H1 (cell line): Measurements from ENCODE around the gene LCE1B. TPM values are rescaled to one million over a fixed set of nuclear protein-coding genes. Genes with fewer than 3 reads are reported as not detected.

ENCODE experiments used
- CTCF ChIA-PET: fragments of 300-600 bp; sonication (Branson Sonifier 250); formaldehyde crosslinking; loops from one replicate; lab custom pipeline; 2021; ENCODE audit not compliant: partially characterized antibody; lab: Charles Lee
- POLR2A ChIA-PET: fragments of 300-600 bp; sonication (Branson Sonifier 250); formaldehyde crosslinking; loops from one replicate; lab custom pipeline; 2021; ENCODE audit warnings: inconsistent platforms; ENCODE audit not compliant: partially characterized antibody; lab: Charles Lee
- DNase-seq, 2 experiments: peaks; one replicate each; pipeline versions ENCODE4 v3.0.0 to v3.0.0-alpha.2; 2010 to 2022; ENCODE audit warnings: low spot score in 2 of 2, low read depth in 1 of 2, mixed read lengths in 1 of 2
- FAIRE-seq: peaks from 2 replicates; lab custom pipeline; 2011; peaks lifted over from hg19 to GRCh38; lab: Jason Lieb, UNC
- H2AFZ ChIP-seq: 2 replicates; pipeline ENCODE4 v1.8.1; 2012; ENCODE audit warnings: low read length, inconsistent platforms
- H2AK5ac ChIP-seq: 2 replicates; pipeline ENCODE4 v1.6.1; 2013; ENCODE audit warnings: low read depth, low read length
- H2BK120ac ChIP-seq: replicated peaks from 2 replicates; pipeline ENCODE3; 2013; ENCODE audit warnings: low read depth, low read length, inconsistent platforms
- H2BK12ac ChIP-seq: 2 replicates; pipeline ENCODE4 v1.6.1; 2013; ENCODE audit warnings: low read depth, low read length
- H2BK15ac ChIP-seq: 2 replicates; pipeline ENCODE4 v1.6.1; 2013; ENCODE audit warnings: low read length
- H2BK20ac ChIP-seq: 2 replicates; pipeline ENCODE4 v1.6.1; 2013; ENCODE audit warnings: low read length
- H2BK5ac ChIP-seq: 2 replicates; pipeline ENCODE4 v1.6.1; 2013; ENCODE audit warnings: low read depth, low read length
- H3K14ac ChIP-seq: 2 replicates; pipeline ENCODE4 v1.6.1; 2013; ENCODE audit warnings: inconsistent platforms; ENCODE audit not compliant: insufficient read length
- H3K18ac ChIP-seq: 2 replicates; pipeline ENCODE4 v1.6.1; 2013; ENCODE audit warnings: low read length; ENCODE audit errors: extremely low read depth
- H3K23ac ChIP-seq: 2 replicates; pipeline ENCODE4 v1.6.1; 2013; ENCODE audit warnings: inconsistent platforms; ENCODE audit not compliant: insufficient read length
- H3K23me2 ChIP-seq: 2 replicates; pipeline ENCODE4 v1.6.1; 2013; ENCODE audit warnings: low read depth, low read length
- H3K27ac ChIP-seq: 2 replicates; pipeline ENCODE4 v1.6.1; 2011; ENCODE audit warnings: low read depth, low read length, inconsistent platforms
- H3K27me3 ChIP-seq, 4 experiments: replicated peaks in 1 of 4; 1 replicate in 1 of 4; 2 replicates in 3 of 4; pipeline versions ENCODE4 v1.6.1 to v1.8.1; 2011 to 2013; ENCODE audit warnings: low read length in 3 of 4, mild to moderate bottlenecking in 3 of 4, inconsistent platforms in 2 of 4, mixed read lengths in 2 of 4, moderate library complexity in 1 of 4; ENCODE audit not compliant: control insufficient read depth in 3 of 4, insufficient read depth in 3 of 4; ENCODE audit errors: extremely low read depth in 1 of 4
- H3K36me3 ChIP-seq, 4 experiments: 2 replicates each; pipeline versions ENCODE4 v1.6.1 to v1.8.1; 2011 to 2013; ENCODE audit warnings: mild to moderate bottlenecking in 4 of 4, low read length in 3 of 4, moderate library complexity in 2 of 4, control low read depth in 1 of 4, inconsistent platforms in 1 of 4; ENCODE audit not compliant: insufficient read depth in 4 of 4, control insufficient read depth in 2 of 4
- H3K4ac ChIP-seq: replicated peaks from 2 replicates; pipeline ENCODE3; 2013; ENCODE audit warnings: low read length, low read depth, mixed read lengths, inconsistent platforms; ENCODE audit not compliant: insufficient read length
- H3K4me1 ChIP-seq, 4 experiments: replicated peaks in 1 of 4; 1 replicate in 1 of 4; 2 replicates in 3 of 4; pipeline versions ENCODE4 v1.6.1 to v1.8.1; 2011 to 2013; ENCODE audit warnings: low read length in 3 of 4, inconsistent platforms in 2 of 4, mixed read lengths in 1 of 4; ENCODE audit not compliant: insufficient read depth in 4 of 4, control insufficient read depth in 3 of 4
- H3K4me2 ChIP-seq, 2 experiments: 2 replicates each; pipeline versions ENCODE4 v1.6.1 to v1.8.1; 2011 to 2013; ENCODE audit warnings: low read depth in 2 of 2, low read length in 2 of 2, control low read depth in 1 of 2, inconsistent platforms in 1 of 2, mild to moderate bottlenecking in 1 of 2; ENCODE audit not compliant: insufficient read depth in 1 of 2
- H3K4me3 ChIP-seq, 4 experiments: fragments of 200-600, 300-600 bp in 1 of 4; sonication (generic), shearing (Covaris generic), sonication (Bioruptor Twin) in 1 of 4; 2 replicates each; pipeline versions ENCODE4 v1.5.1 to v1.8.1; 2011 to 2016; ENCODE audit warnings: low read length in 4 of 4, low read depth in 3 of 4, control low read depth in 2 of 4, inconsistent platforms in 2 of 4, mild to moderate bottlenecking in 2 of 4, mixed read lengths in 1 of 4, moderate library complexity in 1 of 4; ENCODE audit not compliant: insufficient read depth in 2 of 4; ENCODE audit errors: extremely low read depth in 1 of 4
- H3K56ac ChIP-seq: replicated peaks from 2 replicates; pipeline ENCODE3; 2013; ENCODE audit warnings: low read depth, mild to moderate bottlenecking, mixed read lengths, low read length, inconsistent platforms; ENCODE audit not compliant: insufficient read length
- H3K79me1 ChIP-seq: 2 replicates; pipeline ENCODE4 v1.6.1; 2013; ENCODE audit warnings: low read depth, low read length, control low read depth
- H3K79me2 ChIP-seq, 2 experiments: 2 replicates each; pipeline versions ENCODE4 v1.6.1 to v1.8.1; 2012 to 2013; ENCODE audit warnings: low read length in 2 of 2, mild to moderate bottlenecking in 2 of 2, inconsistent platforms in 1 of 2; ENCODE audit not compliant: insufficient read depth in 2 of 2, control insufficient read depth in 1 of 2
- H3K9ac ChIP-seq, 4 experiments: replicated peaks in 1 of 4; 1 replicate in 1 of 4; 2 replicates in 3 of 4; pipeline versions ENCODE4 v1.6.1 to v1.8.1; 2011 to 2013; ENCODE audit warnings: low read depth in 3 of 4, low read length in 3 of 4, control low read depth in 2 of 4, mild to moderate bottlenecking in 2 of 4, moderate library complexity in 2 of 4, inconsistent platforms in 1 of 4; ENCODE audit errors: extremely low read depth in 1 of 4
- H3K9me3 ChIP-seq, 2 experiments: 2 replicates each; pipeline versions ENCODE4 v1.6.1 to v1.8.1; 2012 to 2013; ENCODE audit warnings: mild to moderate bottlenecking in 2 of 2, moderate library complexity in 2 of 2, control low read depth in 1 of 2, inconsistent platforms in 1 of 2, low read depth in 1 of 2, low read length in 1 of 2, mixed read lengths in 1 of 2; ENCODE audit not compliant: insufficient read depth in 2 of 2
- H4K20me1 ChIP-seq, 2 experiments: replicated peaks in 1 of 2; 2 replicates each; pipeline versions ENCODE3 to v1.8.1; 2011 to 2013; ENCODE audit warnings: inconsistent platforms in 2 of 2, low read length in 2 of 2, mild to moderate bottlenecking in 1 of 2; ENCODE audit not compliant: insufficient read depth in 2 of 2, control insufficient read depth in 1 of 2
- H4K5ac ChIP-seq: 2 replicates; pipeline ENCODE4 v1.6.1; 2013; ENCODE audit warnings: low read length, low read depth, mixed read lengths, inconsistent platforms; ENCODE audit not compliant: insufficient read length
- H4K8ac ChIP-seq: 2 replicates; pipeline ENCODE4 v1.8.0; 2013; ENCODE audit warnings: mild to moderate bottlenecking, moderate library complexity, low read length, inconsistent platforms; ENCODE audit not compliant: insufficient read depth; ENCODE audit errors: extremely low read depth
- H4K91ac ChIP-seq: replicated peaks from 2 replicates; pipeline ENCODE3; 2013; ENCODE audit warnings: low read length, mixed read lengths, inconsistent platforms; ENCODE audit not compliant: insufficient read length
- BACH1 ChIP-seq: IDR thresholded peaks from 2 replicates; pipeline ENCODE4 v1.6.1; 2012; ENCODE audit warnings: low read length, improper control_type of control experiment
- MAX ChIP-seq: IDR thresholded peaks from 2 replicates; pipeline ENCODE4 v1.6.1; 2012; ENCODE audit warnings: inconsistent platforms
- RBBP5 ChIP-seq: IDR thresholded peaks from 2 replicates; pipeline ENCODE4 v1.7.1; 2012; ENCODE audit warnings: low read depth, mild to moderate bottlenecking, inconsistent platforms, low read length, moderate library complexity, borderline replicate concordance
- SIN3A ChIP-seq, 2 experiments: IDR thresholded peaks in 1 of 2; conservative IDR thresholded peaks in 1 of 2; 2 replicates each; pipeline ENCODE4 v1.6.1; 2011 to 2012; ENCODE audit warnings: low read length in 2 of 2, improper control_type of control experiment in 1 of 2, low read depth in 1 of 2, mild to moderate bottlenecking in 1 of 2
- WGBS, 2 experiments: shearing (Covaris generic) in 1 of 2; methylation state at CpG; one replicate each; pipeline versions ENCODE4 v1.1.6 to v1.1.7; 2013 to 2015; ENCODE audit warnings: low lambda C conversion rate in 2 of 2, mixed read lengths in 2 of 2, inconsistent platforms in 1 of 2, low coverage in 1 of 2, missing lambda C conversion rate in 1 of 2; ENCODE audit not compliant: insufficient replicate concordance in 2 of 2, insufficient coverage in 1 of 2, insufficient read length in 1 of 2; ENCODE audit errors: extremely low coverage in 1 of 2, missing lambda C conversion rate in 1 of 2; 5-methylcytosine and 5-hydroxymethylcytosine counted together
- polyA plus RNA-seq, 7 experiments: library from polyadenylated mRNA; depleted of rRNA in 3 of 7; stranded (reverse) in 5 of 7; unstranded in 2 of 7; fragments of >200 nt in 5 of 7; fragments of 200-250 nt in 2 of 7; gene quantifications; 1 replicate in 5 of 7; 2 replicates in 1 of 7; 4 replicates in 1 of 7; pipeline versions ENCODE4 v1.2.1 to v1.2.3, GENCODE V29; 2011 to 2013; ENCODE audit warnings: missing spikeins in 2 of 7, mixed read lengths in 2 of 7
- total RNA-seq: library from RNA; stranded (reverse); fragmentation: NEBNext Ultra II Directional; extraction: Animal tissue kit (Norgen Biotek cat#: 25700); gene quantifications from 2 replicates; pipeline ENCODE4 v1.2.1, GENCODE V29; 2021

The LCE1B gene
- total and polyA plus RNA-seq, 2 of the 8 experiments (the other 6 are each of a cell fraction or from before 2014, with no cell fraction given): not detected

- Histone ChIP-seq H2BK20ac (no peak overlapping the region), H4K20me1 (no peaks in the 10 kb centered on the region), H3K23me2 (no peaks in the 10 kb centered on the region), H3K4me2 (no peak overlapping the region), H2BK5ac (no peak overlapping the region), H2BK120ac (no peak overlapping the region), H2AK5ac (no peak overlapping the region), H3K36me3 (peaks cover 0 to 3% (median 0%) of the 10 kb centered on the region in 4 experiments; a peak in 1 of 8 replicates), H3K56ac (no peak overlapping the region), H2BK12ac (no peak overlapping the region), H4K8ac (no peak overlapping the region), H3K14ac (no peak overlapping the region), H3K9ac (no peak overlapping the region), H3K79me1 (no peaks in the 10 kb centered on the region), H3K4ac (no peak overlapping the region), H3K4me3 (no peak overlapping the region), H4K5ac (no peak overlapping the region), H3K23ac (no peak overlapping the region), H2AFZ (no peak overlapping the region), H3K9me3 (peaks cover 80 to 94% of the 10 kb centered on the region in 2 experiments), H3K4me1 (no peaks in the 10 kb centered on the region), H3K79me2 (no peaks in the 10 kb centered on the region), H3K27ac (no peak overlapping the region), H2BK15ac (no peak overlapping the region), H3K18ac (no peak overlapping the region), H4K91ac (no peak overlapping the region), H3K27me3 (no peaks in the 10 kb centered on the region)
- ChIA-PET POLR2A (no interaction called here), CTCF (no interaction called here)
- FAIRE-seq: no peak
- DNase-seq: no peak
- 46% methylated on average over 1 of the region's 1 CpG; no CpG with 5 or more reads in 1 of the 2 experiments for WGBS, 2 experiments
- TF ChIP-seq MAX: no peak
- TF ChIP-seq BACH1: no peak
- TF ChIP-seq RBBP5: no peak
- no peak for TF ChIP-seq SIN3A (conservative IDR thresholded peaks at IDR 0.05 in 1 of 2, IDR thresholded peaks at IDR 0.05 in 1 of 2; ENCODE audit: low read depth in 1 of 2, low read length in 2 of 2)
Measured at GRCh38 chr1:152858062-152858461, 46.3 kb downstream of the LCE1B start.
